Measurements from ENCODE around the gene OSBPL5. TPM values are rescaled to one million over a fixed set of nuclear protein-coding genes. Genes with fewer than 3 reads are reported as not detected.

The OSBPL5 gene
- total RNA-seq, 1 donor from 2014 or later: 88.4 TPM

DNA sequence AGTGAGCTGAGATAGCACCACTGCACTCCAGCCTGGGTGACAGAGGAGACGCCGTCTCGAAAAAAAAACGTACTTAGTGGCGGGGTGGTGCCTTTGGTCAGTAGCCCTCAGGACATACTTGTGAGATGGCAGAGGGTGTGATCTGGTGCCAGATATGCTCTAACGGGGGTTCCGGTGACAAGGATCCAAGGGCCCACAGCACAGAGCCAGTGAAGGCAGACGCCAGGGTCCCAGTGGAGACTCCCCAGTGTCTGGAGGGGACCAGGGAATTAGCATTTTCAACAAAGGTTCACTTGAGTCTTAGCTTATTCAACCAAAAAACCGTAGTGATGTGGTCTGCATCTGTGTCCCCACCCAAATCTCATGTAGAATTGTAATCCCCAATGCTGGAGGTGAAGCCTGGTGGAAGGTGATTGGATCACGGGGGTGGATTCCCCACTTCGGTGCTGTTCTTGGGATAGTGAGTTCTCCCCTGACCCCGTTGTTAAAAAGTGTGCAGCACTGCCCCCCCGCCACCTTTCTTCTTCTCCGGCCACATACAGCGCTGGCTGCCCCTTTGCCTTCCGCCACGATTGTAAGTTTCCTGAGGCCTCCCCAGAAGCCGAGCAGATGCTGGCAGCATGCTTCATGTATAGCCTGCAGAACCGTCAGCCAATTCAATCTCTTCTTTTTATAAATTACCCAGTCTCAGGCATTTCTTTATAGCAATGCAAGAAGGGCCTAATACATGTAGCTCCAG lies 26.6 kb upstream of the OSBPL5 start:
- no peaks in the 10 kb centered on the region for H3K4me1 ChIP-seq
- no peak for DNase-seq (ENCODE audit: extremely low spot score in 2 of 2)
- intact Hi-C loops (cut with DNase I): no loop called here
- TF ChIP-seq POLR2AphosphoS5 (IDR thresholded peaks at IDR 0.05; ENCODE audit: insufficient read depth in 1 of 2, low read depth in 1 of 2): no peak
- TF ChIP-seq, protein P1, sequence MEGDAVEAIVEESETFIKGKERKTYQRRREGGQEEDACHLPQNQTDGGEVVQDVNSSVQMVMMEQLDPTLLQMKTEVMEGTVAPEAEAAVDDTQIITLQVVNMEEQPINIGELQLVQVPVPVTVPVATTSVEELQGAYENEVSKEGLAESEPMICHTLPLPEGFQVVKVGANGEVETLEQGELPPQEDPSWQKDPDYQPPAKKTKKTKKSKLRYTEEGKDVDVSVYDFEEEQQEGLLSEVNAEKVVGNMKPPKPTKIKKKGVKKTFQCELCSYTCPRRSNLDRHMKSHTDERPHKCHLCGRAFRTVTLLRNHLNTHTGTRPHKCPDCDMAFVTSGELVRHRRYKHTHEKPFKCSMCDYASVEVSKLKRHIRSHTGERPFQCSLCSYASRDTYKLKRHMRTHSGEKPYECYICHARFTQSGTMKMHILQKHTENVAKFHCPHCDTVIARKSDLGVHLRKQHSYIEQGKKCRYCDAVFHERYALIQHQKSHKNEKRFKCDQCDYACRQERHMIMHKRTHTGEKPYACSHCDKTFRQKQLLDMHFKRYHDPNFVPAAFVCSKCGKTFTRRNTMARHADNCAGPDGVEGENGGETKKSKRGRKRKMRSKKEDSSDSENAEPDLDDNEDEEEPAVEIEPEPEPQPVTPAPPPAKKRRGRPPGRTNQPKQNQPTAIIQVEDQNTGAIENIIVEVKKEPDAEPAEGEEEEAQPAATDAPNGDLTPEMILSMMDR (IDR thresholded peaks at IDR 0.05): no peak
- no peak overlapping the region for H3K4me3 ChIP-seq
- H3K27me3 ChIP-seq: no peaks in the 10 kb centered on the region
- H3K9me3 ChIP-seq: no peaks in the 10 kb centered on the region
- no peaks in the 10 kb centered on the region for H3K36me3 ChIP-seq
- H3K27ac ChIP-seq: no peak overlapping the region

DNA sequence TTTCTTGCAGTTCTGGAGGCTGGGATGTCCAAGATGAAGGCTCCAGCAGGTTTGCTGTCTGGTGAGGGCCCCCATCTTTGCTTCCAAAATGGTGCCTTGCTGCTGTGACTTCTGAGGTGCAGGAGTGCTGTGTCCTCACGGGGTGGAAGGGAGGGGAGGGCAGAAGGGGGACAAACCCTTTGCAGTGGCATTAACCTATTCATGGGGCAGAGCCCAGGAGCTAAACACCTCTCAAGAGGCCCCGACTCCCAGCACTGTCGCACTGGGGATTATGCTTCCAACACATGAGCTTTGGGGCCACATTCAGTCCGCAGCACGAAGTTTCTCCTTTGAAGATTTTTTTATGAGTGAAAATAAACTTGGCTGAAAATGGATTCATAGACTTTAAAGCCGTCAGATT lies 25.5 kb upstream of the OSBPL5 start:
- DNase-seq (ENCODE audit: extremely low spot score in 2 of 2): no peak
- H3K9me3 ChIP-seq: no peaks in the 10 kb centered on the region
- H3K27ac ChIP-seq: no peak overlapping the region
- H3K36me3 ChIP-seq: no peaks in the 10 kb centered on the region
- intact Hi-C loops (cut with DNase I): no loop called here
- TF ChIP-seq POLR2AphosphoS5 (IDR thresholded peaks at IDR 0.05; ENCODE audit: insufficient read depth in 1 of 2, low read depth in 1 of 2): no peak
- TF ChIP-seq POLR2A (IDR thresholded peaks at IDR 0.05): no peak
- TF ChIP-seq, protein P1 (IDR thresholded peaks at IDR 0.05): no peak
- H3K27me3 ChIP-seq: no peaks in the 10 kb centered on the region
- H3K4me1 ChIP-seq: no peaks in the 10 kb centered on the region
- no peak overlapping the region for H3K4me3 ChIP-seq

DNA sequence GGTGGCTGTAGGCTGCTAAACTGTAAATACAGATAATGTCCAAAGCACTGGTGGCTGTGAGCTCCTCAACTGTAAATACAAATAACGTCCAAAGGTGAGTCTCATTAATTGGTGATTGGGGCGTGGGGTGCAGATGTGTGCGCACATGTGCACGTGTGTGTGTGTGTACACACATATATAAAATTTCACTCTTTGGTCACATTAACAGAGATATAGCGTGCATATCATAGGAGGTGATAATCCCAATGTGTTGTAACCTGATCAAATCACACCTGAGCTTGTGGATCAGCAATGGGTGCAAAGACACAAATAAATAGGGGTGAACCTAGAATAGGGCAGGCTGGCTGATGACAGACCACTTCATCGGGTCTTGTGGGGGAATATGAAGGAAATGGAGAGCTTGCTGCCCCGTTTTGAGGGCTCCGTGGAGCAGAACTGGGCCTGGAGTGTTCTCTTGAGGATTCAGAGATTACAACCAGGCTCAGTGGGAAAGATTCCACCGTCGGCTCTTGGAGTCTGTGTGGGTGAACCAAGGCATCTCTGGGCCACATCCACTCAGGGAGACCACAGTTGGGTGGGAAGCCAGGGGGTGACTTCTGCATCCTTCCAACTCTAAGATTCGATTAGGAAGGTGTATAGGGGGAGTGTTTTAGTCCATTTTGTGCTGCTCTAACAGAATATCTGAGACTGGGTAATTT lies 24.9 kb upstream of the OSBPL5 start:
- intact Hi-C loops (cut with DNase I): no loop called here

DNA sequence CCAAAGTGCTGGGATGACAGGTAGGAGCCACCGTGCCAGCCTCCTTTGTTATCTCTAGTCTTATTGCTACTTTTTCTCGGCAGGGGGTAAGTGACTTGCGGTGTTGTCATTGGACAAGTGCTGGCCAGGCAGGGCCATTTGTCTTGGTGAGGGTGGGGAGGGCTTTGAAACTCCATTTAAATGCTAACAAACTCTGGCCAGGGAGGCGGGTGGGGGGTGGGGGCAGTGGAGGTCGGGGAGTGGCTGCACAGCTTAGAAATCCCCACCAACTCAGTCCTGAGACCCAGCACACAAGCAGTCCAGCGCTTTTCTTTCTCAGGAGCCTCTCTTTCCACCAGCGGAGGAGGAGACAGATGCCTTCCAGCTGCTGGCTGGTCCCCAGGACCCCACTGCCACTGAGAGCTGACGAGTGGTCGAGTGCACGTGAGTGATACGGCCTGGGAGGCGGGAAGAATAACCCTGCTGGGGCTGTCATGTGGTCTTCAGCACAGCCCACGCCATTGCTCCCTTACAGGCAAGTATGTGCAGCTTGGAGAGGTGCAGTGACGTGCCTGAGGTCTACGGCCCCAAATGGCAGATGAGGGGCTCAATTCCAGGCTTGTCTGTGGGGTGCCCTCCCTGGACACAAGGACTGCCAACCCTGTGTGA lies 24.2 kb upstream of the OSBPL5 start:
- no peaks in the 10 kb centered on the region for H3K9me3 ChIP-seq
- H3K27me3 ChIP-seq: no peaks in the 10 kb centered on the region
- H3K4me3 ChIP-seq: no peak overlapping the region
- no peak overlapping the region for H3K27ac ChIP-seq
- TF ChIP-seq POLR2A (IDR thresholded peaks at IDR 0.05) (no peak), POLR2AphosphoS5 (IDR thresholded peaks at IDR 0.05; ENCODE audit: insufficient read depth in 1 of 2, low read depth in 1 of 2) (no peak)
- TF ChIP-seq, protein P1 (IDR thresholded peaks at IDR 0.05): no peak
- DNase-seq (ENCODE audit: extremely low spot score in 2 of 2): no peak
- intact Hi-C loops (cut with DNase I): no loop called here
- H3K4me1 ChIP-seq: no peaks in the 10 kb centered on the region
- no peaks in the 10 kb centered on the region for H3K36me3 ChIP-seq

More for the DNA sequence above, 24.9 kb upstream of the OSBPL5 start:
- no peaks in the 10 kb centered on the region for H3K4me1 ChIP-seq
- no peaks in the 10 kb centered on the region for H3K9me3 ChIP-seq
- no peak for DNase-seq (ENCODE audit: extremely low spot score in 2 of 2)
- H3K36me3 ChIP-seq: no peaks in the 10 kb centered on the region
- H3K27ac ChIP-seq: no peak overlapping the region
- H3K27me3 ChIP-seq: no peaks in the 10 kb centered on the region
- no peak overlapping the region for H3K4me3 ChIP-seq
- TF ChIP-seq POLR2AphosphoS5 (IDR thresholded peaks at IDR 0.05; ENCODE audit: insufficient read depth in 1 of 2, low read depth in 1 of 2) (no peak), POLR2A (IDR thresholded peaks at IDR 0.05) (no peak)
- TF ChIP-seq, protein P1 (IDR thresholded peaks at IDR 0.05): no peak
